NCI-H345 treated with DMSO at 0.1 percent for 48 hours (cell line): ENCODE measurements around the gene SSTR5.
"Not testable (repeated sequence)": the region's sequence is repeated elsewhere in the genome, so short reads cannot be mapped to it uniquely, and the experiment has no call there.

Experiments used
- DNase-seq: peaks from one replicate; lab custom pipeline; 2025; ENCODE audit not compliant: unreplicated experiment; lab: John Stamatoyannopoulos, UW

Gene SSTR5

GRCh38 chr16:1073566-1074378, 1.2 kb downstream of the SSTR5 start:
- no peak for DNase-seq

- no peak for DNase-seq
Measured at GRCh38 chr16:1074379-1074649, 1.8 kb downstream of the SSTR5 start.

GRCh38 chr16:1075546-1075945, 3.0 kb downstream of the SSTR5 start:
- DNase-seq: no peak

DNA sequence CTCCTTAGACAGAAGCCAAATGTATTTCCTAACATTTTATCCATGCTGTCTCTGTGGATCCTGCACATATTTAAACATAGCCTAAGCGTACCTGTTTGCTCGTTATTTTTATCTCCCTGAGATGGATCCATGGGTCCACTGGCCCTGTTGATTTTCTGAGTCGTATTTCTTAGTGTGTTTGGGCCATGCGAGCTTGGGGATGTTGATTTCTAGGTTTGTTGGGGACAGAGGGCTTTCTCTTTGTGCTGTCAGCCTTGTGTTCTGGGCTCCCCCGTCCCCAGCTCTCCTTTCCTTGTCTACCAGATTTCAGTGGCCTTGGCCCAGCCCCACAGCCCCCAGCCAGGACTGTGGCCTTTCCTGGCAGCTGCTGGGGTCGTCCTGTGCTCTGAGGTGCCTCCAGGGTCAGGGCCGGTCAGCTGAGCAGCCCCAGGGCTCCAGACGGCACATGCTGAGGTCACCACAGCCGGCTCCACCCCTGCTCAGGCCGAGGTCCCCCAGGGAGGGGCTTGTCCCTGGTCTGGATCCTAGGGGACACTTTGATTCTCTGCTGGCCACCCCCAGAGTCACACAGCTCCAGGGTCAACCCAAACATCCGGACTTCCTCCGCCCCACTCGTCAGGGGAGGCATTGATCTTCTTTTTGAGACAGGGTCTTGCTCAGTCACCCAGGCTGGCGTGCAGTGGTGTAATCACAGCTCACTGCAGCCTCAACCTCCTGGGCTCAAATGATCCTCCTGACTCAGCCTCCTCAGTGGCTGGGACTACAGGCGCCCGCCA, 4.4 kb downstream of the SSTR5 start:
- no peak for DNase-seq

- no peak for DNase-seq
Measured at GRCh38 chr16:1077877-1078578, 5.5 kb downstream of the SSTR5 start.

GRCh38 chr16:1078579-1079021, 6.1 kb downstream of the SSTR5 start:
- no peak for DNase-seq

- DNase-seq: no peak
Measured at GRCh38 chr16:1079341-1079740, 6.8 kb downstream of the SSTR5 start.

DNA sequence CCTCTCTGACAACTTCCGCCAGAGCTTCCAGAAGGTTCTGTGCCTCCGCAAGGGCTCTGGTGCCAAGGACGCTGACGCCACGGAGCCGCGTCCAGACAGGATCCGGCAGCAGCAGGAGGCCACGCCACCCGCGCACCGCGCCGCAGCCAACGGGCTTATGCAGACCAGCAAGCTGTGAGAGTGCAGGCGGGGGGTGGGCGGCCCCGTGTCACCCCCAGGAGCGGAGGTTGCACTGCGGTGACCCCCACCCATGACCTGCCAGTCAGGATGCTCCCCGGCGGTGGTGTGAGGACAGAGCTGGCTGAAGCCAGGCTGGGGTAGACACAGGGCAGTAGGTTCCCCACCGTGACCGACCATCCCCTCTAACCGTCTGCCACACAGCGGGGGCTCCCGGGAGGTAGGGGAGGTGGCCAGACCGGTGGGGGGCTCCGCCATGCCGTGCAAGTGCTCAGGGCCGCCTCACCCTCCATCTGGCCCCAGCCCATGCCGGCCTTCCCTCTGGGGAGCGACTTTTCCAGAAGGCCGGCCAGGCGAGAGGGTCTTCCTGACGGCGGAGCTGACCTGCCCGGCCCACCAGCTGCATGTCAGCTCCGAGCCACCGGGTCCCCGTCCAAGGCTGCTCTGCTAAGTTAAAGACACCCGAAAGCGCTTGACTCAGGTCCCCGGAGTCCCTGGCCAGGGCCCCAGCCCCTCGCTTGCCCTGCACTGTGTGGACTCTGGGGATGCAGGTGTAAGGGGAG, 7.4 kb downstream of the SSTR5 start:
- no peak for DNase-seq

- no peak for DNase-seq
Measured at GRCh38 chr16:1080801-1081733, 8.5 kb downstream of the SSTR5 start.

- DNase-seq: no peak
Measured at GRCh38 chr16:1081734-1082265, 9.3 kb downstream of the SSTR5 start.

GRCh38 chr16:1082266-1082951, 9.9 kb downstream of the SSTR5 start:
- no peak for DNase-seq

GRCh38 chr16:1082952-1083675, 10.6 kb downstream of the SSTR5 start:
- no peak for DNase-seq

GRCh38 chr16:1084971-1085370, 12.4 kb downstream of the SSTR5 start:
- no peak for DNase-seq

GRCh38 chr16:1086443-1086842, 13.9 kb downstream of the SSTR5 start:
- DNase-seq: not testable (repeated sequence)

GRCh38 chr16:1088295-1089170, 16.0 kb downstream of the SSTR5 start:
- peak; percentile 28 for DNase-seq

- no peak for DNase-seq
Measured at GRCh38 chr16:1089439-1089821, 16.9 kb downstream of the SSTR5 start.

GRCh38 chr16:1089822-1090619, 17.5 kb downstream of the SSTR5 start:
- no peak for DNase-seq
